ENCODE measurements around the gene FAN1. TPM values are rescaled to one million over a fixed set of nuclear protein-coding genes. Genes with fewer than 3 reads are reported as not detected.

The FAN1 gene
- total and polyA plus RNA-seq, 2 of the 13 experiments (the other 11 are each of a cell fraction or from before 2014, with no cell fraction given), result 10.8 to 20.1 TPM

DNA sequence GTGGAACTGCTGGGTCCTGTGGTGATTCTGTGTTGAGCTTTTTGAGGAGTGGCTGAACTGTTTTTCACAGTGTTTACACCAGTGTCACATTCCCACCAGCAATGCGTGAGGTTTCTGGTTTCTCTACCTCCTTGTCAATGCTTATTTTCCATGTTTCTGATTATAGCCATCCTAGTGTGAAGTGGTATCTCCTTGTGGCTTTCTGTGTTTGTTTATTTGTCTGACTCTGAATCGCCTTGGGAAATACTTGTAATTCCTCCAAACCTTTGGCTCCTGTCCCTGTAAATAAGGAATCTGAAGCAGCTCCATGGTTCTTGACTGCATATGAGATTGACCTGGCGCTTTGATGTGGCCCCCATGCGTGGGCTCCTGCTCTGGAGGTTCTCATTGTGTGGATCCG is 20.6 kb downstream of the FAN1 start:
- Histone ChIP-seq H3K4me3 (replicated peaks in 1 of 3; ENCODE audit: insufficient read depth in 1 of 3, low read depth in 2 of 3, low read length in 3 of 3) (no peak overlapping the region), H3K9ac (ENCODE audit: insufficient read depth, low read depth, low read length) (no peak overlapping the region), H3K9me3 (ENCODE audit: low read length) (no peaks in the 10 kb centered on the region), H3K79me2 (ENCODE audit: insufficient read depth, low read length) (no peaks in the 10 kb centered on the region), H4K20me1 (ENCODE audit: insufficient read depth, low read length) (no peaks in the 10 kb centered on the region), H3K4me2 (ENCODE audit: low read depth, low read length) (no peak overlapping the region), H3K36me3 (replicated peaks in 1 of 2; ENCODE audit: control insufficient read depth in 1 of 2, insufficient read depth in 2 of 2, low read length in 2 of 2) (peaks cover 17 to 68% of the 10 kb centered on the region in 2 experiments), H3K27ac (ENCODE audit: extremely low read length, insufficient read depth, low read length) (no peak overlapping the region), H3K4me1 (ENCODE audit: insufficient read depth, low read length) (no peaks in the 10 kb centered on the region), H3K27me3 (ENCODE audit: control insufficient read depth in 1 of 2, insufficient read depth in 2 of 2, low read length in 2 of 2) (no peaks in the 10 kb centered on the region), H2AFZ (ENCODE audit: low read length) (no peak overlapping the region)
- TF ChIP-seq, protein P1, sequence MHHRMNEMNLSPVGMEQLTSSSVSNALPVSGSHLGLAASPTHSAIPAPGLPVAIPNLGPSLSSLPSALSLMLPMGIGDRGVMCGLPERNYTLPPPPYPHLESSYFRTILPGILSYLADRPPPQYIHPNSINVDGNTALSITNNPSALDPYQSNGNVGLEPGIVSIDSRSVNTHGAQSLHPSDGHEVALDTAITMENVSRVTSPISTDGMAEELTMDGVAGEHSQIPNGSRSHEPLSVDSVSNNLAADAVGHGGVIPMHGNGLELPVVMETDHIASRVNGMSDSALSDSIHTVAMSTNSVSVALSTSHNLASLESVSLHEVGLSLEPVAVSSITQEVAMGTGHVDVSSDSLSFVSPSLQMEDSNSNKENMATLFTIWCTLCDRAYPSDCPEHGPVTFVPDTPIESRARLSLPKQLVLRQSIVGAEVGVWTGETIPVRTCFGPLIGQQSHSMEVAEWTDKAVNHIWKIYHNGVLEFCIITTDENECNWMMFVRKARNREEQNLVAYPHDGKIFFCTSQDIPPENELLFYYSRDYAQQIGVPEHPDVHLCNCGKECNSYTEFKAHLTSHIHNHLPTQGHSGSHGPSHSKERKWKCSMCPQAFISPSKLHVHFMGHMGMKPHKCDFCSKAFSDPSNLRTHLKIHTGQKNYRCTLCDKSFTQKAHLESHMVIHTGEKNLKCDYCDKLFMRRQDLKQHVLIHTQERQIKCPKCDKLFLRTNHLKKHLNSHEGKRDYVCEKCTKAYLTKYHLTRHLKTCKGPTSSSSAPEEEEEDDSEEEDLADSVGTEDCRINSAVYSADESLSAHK (CRISPR knock-in tag; IDR thresholded peaks at IDR 0.05; ENCODE audit: borderline replicate concordance), result no peak
- BruUV-seq (replicated peaks), result no TSS peak
- ATAC-seq (no peak), DNase-seq (ENCODE audit: low spot score) (no peak), FAIRE-seq (no peak)
- CTCF ChIA-PET (ENCODE audit: low intra/inter-chr PET ratio, low total read pairs), result no interaction called here
- 89% methylated on average over 5 of the region's 5 CpGs for WGBS (ENCODE audit: low lambda C conversion rate)
- in situ Hi-C loops (cut with HindIII; ENCODE audit: extremely low pct_ligation_motif_present, low pct_unique_long_range_greater_than_20kb) (no loop called here), intact Hi-C loops (cut with micrococcal nuclease; ENCODE audit: unreplicated experiment) (no loop called here)
- POLR2A ChIA-PET, result no interaction called here

DNA sequence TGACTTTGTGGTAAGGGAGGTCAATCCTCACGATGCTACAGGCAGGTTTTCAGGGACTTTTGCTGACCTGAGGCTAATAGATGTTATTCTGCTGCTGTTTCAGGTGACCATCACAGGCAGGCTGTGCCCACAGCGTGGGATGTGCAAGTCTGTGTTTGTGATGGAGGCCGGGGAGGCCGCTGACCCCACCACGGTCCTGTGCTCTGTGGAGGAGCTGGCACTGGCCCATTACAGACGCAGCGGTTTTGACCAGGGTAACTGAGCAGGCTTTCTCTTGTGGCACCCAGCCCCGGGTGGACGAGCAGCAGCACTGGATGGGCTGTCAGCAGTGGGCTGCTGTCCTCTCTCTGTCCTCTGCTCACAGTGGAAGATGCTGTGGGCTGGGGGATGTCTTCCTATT is 22.0 kb downstream of the FAN1 start:
- Histone ChIP-seq H3K4me2 (ENCODE audit: low read depth, low read length) (no peak overlapping the region), H4K20me1 (ENCODE audit: insufficient read depth, low read length) (no peaks in the 10 kb centered on the region), H3K27ac (ENCODE audit: extremely low read length, insufficient read depth, low read length) (no peak overlapping the region), H2AFZ (ENCODE audit: low read length) (no peak overlapping the region), H3K4me3 (replicated peaks in 1 of 3; ENCODE audit: insufficient read depth in 1 of 3, low read depth in 2 of 3, low read length in 3 of 3) (no peak overlapping the region), H3K27me3 (ENCODE audit: control insufficient read depth in 1 of 2, insufficient read depth in 2 of 2, low read length in 2 of 2) (no peaks in the 10 kb centered on the region), H3K9me3 (ENCODE audit: low read length) (no peaks in the 10 kb centered on the region), H3K4me1 (ENCODE audit: insufficient read depth, low read length) (no peaks in the 10 kb centered on the region), H3K36me3 (replicated peaks in 1 of 2; ENCODE audit: control insufficient read depth in 1 of 2, insufficient read depth in 2 of 2, low read length in 2 of 2) (peaks cover 25 to 72% of the 10 kb centered on the region in 2 experiments), H3K79me2 (ENCODE audit: insufficient read depth, low read length) (no peaks in the 10 kb centered on the region), H3K9ac (ENCODE audit: insufficient read depth, low read depth, low read length) (no peak overlapping the region)
- no peak for FAIRE-seq
- no peak for ATAC-seq
- DNase-seq (ENCODE audit: low spot score), result no peak
- POLR2A ChIA-PET, result no interaction called here
- intact Hi-C loops (cut with micrococcal nuclease; ENCODE audit: unreplicated experiment), result no loop called here
- TF ChIP-seq ZNF496 (CRISPR knock-in tag; IDR thresholded peaks at IDR 0.05; ENCODE audit: insufficient replicate concordance) (no peak), ZNF792 (CRISPR knock-in tag; IDR thresholded peaks at IDR 0.05) (no peak), RBAK (CRISPR knock-in tag; IDR thresholded peaks at IDR 0.05) (no peak)
- CTCF ChIA-PET (ENCODE audit: low intra/inter-chr PET ratio, low total read pairs), result no interaction called here
- BruUV-seq (replicated peaks), result no TSS peak
- 100% methylated on average over 1 of the region's 9 CpGs for WGBS (ENCODE audit: low lambda C conversion rate)
- in situ Hi-C loops (cut with HindIII; ENCODE audit: extremely low pct_ligation_motif_present, low pct_unique_long_range_greater_than_20kb), result no loop called here
